ENCODE results near the gene ROR1. TPM values are rescaled to one million over a fixed set of nuclear protein-coding genes. Genes with fewer than 3 reads are reported as not detected.

ROR1 gene
- total and polyA plus RNA-seq, 2 donors (not counting 3 experiments of a cell fraction or from before 2014, with no cell fraction given) = 2.6 to 3.5 TPM

- H3K79me2 ChIP-seq (ENCODE audit: control insufficient read depth, insufficient read depth, low read length) = no peaks in the 10 kb centered on the region
- intact Hi-C loops (cut with micrococcal nuclease) = no loop called here
- H3K27me3 ChIP-seq (ENCODE audit: control insufficient read depth in 2 of 2, insufficient read depth in 2 of 2, low read length in 2 of 2) = no peaks in the 10 kb centered on the region
- no peak overlapping the region for H3K9ac ChIP-seq (replicated peaks; ENCODE audit: extremely low read depth, insufficient read depth, low read length)
- DNase-seq (ENCODE audit: low read depth, low spot score) = no peak
- H3K4me1 ChIP-seq (ENCODE audit: control insufficient read depth, extremely low read depth, insufficient read depth, low read length) = no peaks in the 10 kb centered on the region
- H4K20me1 ChIP-seq (replicated peaks; ENCODE audit: control insufficient read depth, extremely low read depth, insufficient read depth, low read length) = no peaks in the 10 kb centered on the region
- H3K27ac ChIP-seq (ENCODE audit: insufficient read depth, low read depth, low read length) = no peak overlapping the region
- no peaks in the 10 kb centered on the region for H3K9me1 ChIP-seq (replicated peaks; ENCODE audit: control insufficient read depth, extremely low read depth, insufficient read depth, low read length)
- ChIA-PET CTCF (no interaction called here), POLR2A (no interaction called here)
- H3K36me3 ChIP-seq (ENCODE audit: control insufficient read depth in 2 of 2, extremely low read depth in 1 of 2, insufficient read depth in 2 of 2, low read length in 2 of 2) = no peaks in the 10 kb centered on the region
- no peak overlapping the region for H2AFZ ChIP-seq (ENCODE audit: low read depth, low read length)
- no peak for TF ChIP-seq MYC (IDR thresholded peaks at IDR 0.05; ENCODE audit: low read depth, low read length)
- no peak for TF ChIP-seq MAX (IDR thresholded peaks at IDR 0.05; ENCODE audit: insufficient read depth, insufficient read length)
- no peak for TF ChIP-seq FOS (IDR thresholded peaks at IDR 0.05; ENCODE audit: borderline replicate concordance, insufficient read depth, low read length)
- TF ChIP-seq CTCF (IDR thresholded peaks at IDR 0.05; ENCODE audit: extremely low read depth in 1 of 2, insufficient read depth in 1 of 2, low read depth in 1 of 2, low read length in 2 of 2) = no peak
- TF ChIP-seq GATA2 (IDR thresholded peaks at IDR 0.05; ENCODE audit: insufficient read depth, insufficient read length, low read depth, low read length) = no peak
- TF ChIP-seq EZH2 (IDR thresholded peaks at IDR 0.05; ENCODE audit: borderline replicate concordance, low read depth, low read length, severe bottlenecking) = no peak
- no peak for TF ChIP-seq JUN (IDR thresholded peaks at IDR 0.05; ENCODE audit: borderline replicate concordance, insufficient read depth, insufficient read length, low read depth)
- TF ChIP-seq POLR2AphosphoS5 (IDR thresholded peaks at IDR 0.05; ENCODE audit: insufficient read depth, low read depth, low read length) = no peak
- no peak for TF ChIP-seq POLR2A (IDR thresholded peaks at IDR 0.05; ENCODE audit: low read depth, low read length)
- BruUV-seq (replicated peaks) = no TSS peak
- no peak overlapping the region for H3K4me3 ChIP-seq (replicated peaks in 1 of 3; ENCODE audit: insufficient read depth in 1 of 3, low read depth in 1 of 3, low read length in 3 of 3)
- FAIRE-seq = no peak
- H3K9me3 ChIP-seq (replicated peaks; ENCODE audit: control insufficient read depth, insufficient read depth, low read length) = no peaks in the 10 kb centered on the region
- H3K4me2 ChIP-seq (ENCODE audit: insufficient read depth, low read length) = no peak overlapping the region
- dilution Hi-C loops (cut with MboI; ENCODE audit: extremely low pct_ligation_motif_present, low sequenced_read_pairs) = no loop called here
Observed at GRCh38 chr1:64199154-64199553, 425.3 kb downstream of the ROR1 start.

All from endothelial cell of umbilical vein (primary cell).